Measurements from ENCODE around the gene RNF150.

The RNF150 gene

DNA sequence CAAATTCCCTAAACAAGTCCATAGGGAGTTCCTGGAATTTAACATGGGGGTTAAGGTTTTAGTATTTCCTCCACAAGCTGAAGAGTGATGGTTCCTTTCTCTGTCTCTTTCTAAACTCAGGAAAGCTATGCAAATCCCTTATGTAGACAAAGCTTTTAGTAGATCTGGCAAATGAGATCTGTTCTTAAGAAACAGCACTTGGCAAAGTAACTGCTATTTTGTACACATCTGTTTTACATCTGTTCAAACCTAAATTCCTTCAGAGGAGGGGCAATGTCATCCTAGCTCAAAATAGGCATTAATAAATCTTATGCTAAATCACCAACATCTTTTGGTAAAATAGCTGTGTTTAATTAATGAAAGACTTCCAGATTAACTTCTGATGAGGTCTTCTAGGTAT is 239.3 kb downstream of the RNF150 start:
- no peak overlapping the region for H3K4me3 ChIP-seq (ENCODE audit: low read depth, low read length)
- DNase-seq (ENCODE audit: low read depth), result peak; percentile 22
- TF ChIP-seq, protein P1, sequence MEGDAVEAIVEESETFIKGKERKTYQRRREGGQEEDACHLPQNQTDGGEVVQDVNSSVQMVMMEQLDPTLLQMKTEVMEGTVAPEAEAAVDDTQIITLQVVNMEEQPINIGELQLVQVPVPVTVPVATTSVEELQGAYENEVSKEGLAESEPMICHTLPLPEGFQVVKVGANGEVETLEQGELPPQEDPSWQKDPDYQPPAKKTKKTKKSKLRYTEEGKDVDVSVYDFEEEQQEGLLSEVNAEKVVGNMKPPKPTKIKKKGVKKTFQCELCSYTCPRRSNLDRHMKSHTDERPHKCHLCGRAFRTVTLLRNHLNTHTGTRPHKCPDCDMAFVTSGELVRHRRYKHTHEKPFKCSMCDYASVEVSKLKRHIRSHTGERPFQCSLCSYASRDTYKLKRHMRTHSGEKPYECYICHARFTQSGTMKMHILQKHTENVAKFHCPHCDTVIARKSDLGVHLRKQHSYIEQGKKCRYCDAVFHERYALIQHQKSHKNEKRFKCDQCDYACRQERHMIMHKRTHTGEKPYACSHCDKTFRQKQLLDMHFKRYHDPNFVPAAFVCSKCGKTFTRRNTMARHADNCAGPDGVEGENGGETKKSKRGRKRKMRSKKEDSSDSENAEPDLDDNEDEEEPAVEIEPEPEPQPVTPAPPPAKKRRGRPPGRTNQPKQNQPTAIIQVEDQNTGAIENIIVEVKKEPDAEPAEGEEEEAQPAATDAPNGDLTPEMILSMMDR (conservative IDR thresholded peaks at IDR 0.05; ENCODE audit: low read depth, low read length), result no peak

DNA sequence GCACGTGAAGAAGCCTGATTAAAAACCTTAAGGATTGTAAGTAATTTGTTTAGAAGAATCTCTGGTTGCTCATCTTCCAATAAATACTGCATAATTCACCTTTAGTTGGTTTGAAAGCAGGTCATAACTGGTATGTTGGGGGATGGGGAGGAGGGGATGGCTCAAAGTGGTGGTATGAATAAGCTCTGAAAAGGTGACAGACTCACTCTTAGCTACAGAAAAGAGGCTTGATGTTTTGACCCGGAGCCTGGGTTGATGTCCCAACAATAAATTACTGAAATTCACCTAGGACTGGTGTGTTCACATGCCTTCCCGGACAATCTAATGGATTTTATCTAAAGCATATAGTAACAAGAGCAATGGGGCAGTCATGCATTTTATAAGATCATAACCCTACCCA is 245.2 kb downstream of the RNF150 start:
- no peak overlapping the region for H3K4me3 ChIP-seq (ENCODE audit: low read depth, low read length)
- no peak for DNase-seq (ENCODE audit: low read depth)
- TF ChIP-seq, protein P1 (conservative IDR thresholded peaks at IDR 0.05; ENCODE audit: low read depth, low read length), result no peak

DNA sequence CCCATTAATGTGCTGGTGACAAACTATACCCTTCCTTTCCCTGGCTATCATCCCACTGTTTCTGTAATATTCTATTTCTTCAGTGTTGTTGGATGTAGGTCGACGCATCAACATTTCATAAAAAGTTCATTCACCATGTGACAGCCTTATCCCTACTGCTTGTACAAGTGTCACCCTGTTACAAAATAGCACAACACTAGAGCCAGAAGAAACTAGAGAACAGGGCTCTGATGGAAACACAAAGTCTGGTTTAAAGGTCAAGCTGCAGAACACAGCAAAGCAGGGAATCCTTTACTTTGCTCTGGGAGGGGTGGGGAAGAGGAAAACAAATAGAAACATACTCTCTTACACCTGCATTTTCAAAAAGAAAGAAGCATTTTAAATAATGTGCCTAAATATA is 245.8 kb downstream of the RNF150 start:
- TF ChIP-seq, protein P1 (conservative IDR thresholded peaks at IDR 0.05; ENCODE audit: low read depth, low read length), result no peak
- DNase-seq (ENCODE audit: low read depth), result no peak
- no peak overlapping the region for H3K4me3 ChIP-seq (ENCODE audit: low read depth, low read length)

DNA sequence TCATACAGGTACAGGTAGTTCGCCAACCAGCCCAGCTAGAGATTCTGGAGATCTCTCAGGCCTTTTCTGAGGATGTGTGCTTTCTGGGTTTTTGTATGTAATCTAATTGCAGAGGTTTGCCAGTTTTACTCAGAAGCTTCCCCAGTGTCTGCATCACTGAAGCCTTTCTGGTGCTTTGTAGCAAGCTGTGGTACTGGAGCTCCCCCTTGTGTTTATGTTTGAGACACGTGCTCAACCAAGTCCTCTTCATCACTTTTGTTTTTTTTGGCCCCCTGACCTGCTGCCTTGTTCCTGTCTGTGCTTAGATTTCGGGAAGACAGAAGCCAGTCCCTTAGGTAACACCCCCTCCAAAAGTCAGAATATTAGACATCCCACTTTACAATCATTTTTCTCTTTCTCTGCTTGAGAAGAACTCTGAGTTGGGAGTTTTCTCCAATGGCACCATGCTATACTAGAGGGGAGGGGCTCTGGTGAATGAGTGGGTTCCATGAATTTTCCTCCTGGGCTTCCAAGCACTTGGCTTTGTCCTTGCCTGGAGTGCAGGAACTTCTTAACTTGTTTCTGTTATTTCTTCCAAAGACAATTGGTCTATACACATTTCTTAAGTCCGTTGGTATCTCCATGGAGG is 248.7 kb downstream of the RNF150 start:
- peak; percentile 88 for DNase-seq (ENCODE audit: low read depth)
- H3K4me3 ChIP-seq (ENCODE audit: low read depth, low read length), result no peak overlapping the region
- TF ChIP-seq, protein P1 (conservative IDR thresholded peaks at IDR 0.05; ENCODE audit: low read depth, low read length), result peak; percentile 85

DNA sequence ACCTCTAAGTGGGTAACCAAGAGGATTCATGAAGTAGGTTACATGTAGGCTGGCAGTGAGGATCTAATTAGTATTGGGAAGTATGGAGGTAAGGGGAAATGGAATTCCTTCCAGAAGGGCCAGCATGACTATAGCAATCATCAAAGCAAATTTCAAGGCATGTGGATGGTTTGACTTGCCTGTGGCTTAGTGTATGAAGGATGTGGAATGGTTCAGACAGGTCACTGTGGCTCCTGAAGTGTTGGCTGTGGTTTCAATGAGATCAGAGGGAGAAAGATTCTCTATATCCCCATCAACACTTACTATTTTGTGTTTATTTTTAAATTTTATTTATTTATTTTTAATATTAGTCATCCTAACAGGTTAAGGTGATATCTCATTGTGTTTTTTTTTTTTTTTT is 255.5 kb downstream of the RNF150 start:
- TF ChIP-seq, protein P1 (conservative IDR thresholded peaks at IDR 0.05; ENCODE audit: low read depth, low read length), result no peak
- no peak for DNase-seq (ENCODE audit: low read depth)
- no peak overlapping the region for H3K4me3 ChIP-seq (ENCODE audit: low read depth, low read length)

DNA sequence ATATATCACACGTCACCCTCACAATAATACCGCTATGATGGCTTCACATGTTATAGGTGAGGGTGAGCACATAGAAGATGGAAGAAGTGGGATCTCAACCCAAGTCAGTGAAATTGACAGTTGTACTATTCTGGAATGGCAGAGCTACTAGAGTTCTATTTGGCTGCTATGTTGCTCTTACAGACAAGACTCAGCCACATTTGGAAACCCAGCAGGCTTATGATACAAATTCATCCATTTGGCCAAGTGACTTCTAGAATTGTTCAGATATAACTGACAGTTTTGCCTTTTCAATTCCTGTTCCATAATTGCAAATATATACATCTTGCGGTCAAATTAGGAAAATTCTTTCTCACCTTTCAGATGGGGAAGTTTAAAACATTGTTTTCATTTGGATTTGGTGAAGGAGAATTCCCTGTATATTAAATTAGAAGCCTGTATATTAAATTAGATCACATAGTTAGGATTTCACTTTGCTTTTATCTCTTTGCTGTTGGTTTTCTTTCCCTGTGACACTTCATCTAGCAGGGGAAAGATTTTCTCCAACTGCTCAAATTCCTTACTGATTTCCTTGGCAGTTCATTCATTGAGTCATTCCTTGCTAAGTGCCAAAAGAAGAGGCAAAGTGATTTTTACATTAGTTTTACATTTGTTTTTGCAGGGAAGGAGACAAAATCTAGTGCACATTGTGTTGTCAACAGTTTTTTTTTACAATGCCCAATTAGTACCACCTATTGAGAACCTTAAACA is 256.5 kb downstream of the RNF150 start:
- H3K4me3 ChIP-seq (ENCODE audit: low read depth, low read length), result no peak overlapping the region
- TF ChIP-seq, protein P1 (conservative IDR thresholded peaks at IDR 0.05; ENCODE audit: low read depth, low read length), result no peak
- peak; percentile 33 for DNase-seq (ENCODE audit: low read depth)

Data from choroid plexus epithelial cell (primary cell).